DND-41 (cell line): Measurements from ENCODE around the gene COX6B2.

Experiments used
- ATAC-seq: fragments of 200-7000 bp; cut with Tn5 transposase; 3 replicates; pipeline ENCODE4 v1.9.1; 2021; ENCODE audit warnings: low read depth; ENCODE audit not compliant: insufficient read depth
- DNase-seq: peaks from one replicate; pipeline ENCODE4 v3.0.0-alpha.2; 2020
- H2AFZ ChIP-seq: 2 replicates; pipeline ENCODE4 v1.6.0; 2012; ENCODE audit warnings: low read depth, low read length
- H3K27ac ChIP-seq: 2 replicates; pipeline ENCODE4 v1.5.1; 2012; ENCODE audit warnings: low read length, inconsistent platforms
- H3K27me3 ChIP-seq: fragments of 200-600 bp; sonication (generic); 2 replicates; pipeline ENCODE4 v1.6.0; 2012; ENCODE audit warnings: low read length, mild to moderate bottlenecking, inconsistent platforms; ENCODE audit not compliant: insufficient read depth, poor library complexity
- H3K36me3 ChIP-seq: 2 replicates; pipeline ENCODE4 v1.5.1; 2012; ENCODE audit warnings: low read length, inconsistent platforms; ENCODE audit not compliant: insufficient read depth
- H3K4me1 ChIP-seq: 2 replicates; pipeline ENCODE4 v1.5.1; 2012; ENCODE audit warnings: mild to moderate bottlenecking, low read length; ENCODE audit not compliant: insufficient read depth
- H3K4me2 ChIP-seq: 2 replicates; pipeline ENCODE4 v1.6.0; 2012; ENCODE audit warnings: mild to moderate bottlenecking, moderate library complexity, low read length, inconsistent platforms; ENCODE audit not compliant: insufficient read depth
- H3K4me3 ChIP-seq, 2 experiments: fragments of 200-600 bp in 1 of 2; shearing (Covaris generic) in 1 of 2; 2 replicates each; pipeline ENCODE4 v1.5.1; 2012 to 2016; ENCODE audit warnings: inconsistent platforms in 2 of 2, low read length in 2 of 2, mild to moderate bottlenecking in 2 of 2, low read depth in 1 of 2, moderate library complexity in 1 of 2
- H3K79me2 ChIP-seq: 2 replicates; pipeline ENCODE4 v1.6.0; 2012; ENCODE audit warnings: low read length, inconsistent platforms; ENCODE audit not compliant: insufficient read depth
- H3K9ac ChIP-seq: 2 replicates; pipeline ENCODE4 v1.6.0; 2012; ENCODE audit warnings: low read depth, mild to moderate bottlenecking, inconsistent platforms, low read length, moderate library complexity
- H3K9me3 ChIP-seq: 2 replicates; pipeline ENCODE4 v1.5.1; 2012; ENCODE audit warnings: low read length, moderate library complexity, mild to moderate bottlenecking, inconsistent platforms; ENCODE audit not compliant: insufficient read depth, severe bottlenecking
- H4K20me1 ChIP-seq: 2 replicates; pipeline ENCODE4 v1.6.0; 2012; ENCODE audit warnings: low read length; ENCODE audit not compliant: insufficient read depth
- EZH2 ChIP-seq: IDR thresholded peaks from 3 replicates; pipeline ENCODE4 v1.6.1; 2012; ENCODE audit warnings: borderline replicate concordance, low read depth, mild to moderate bottlenecking, moderate library complexity, low read length, inconsistent platforms; ENCODE audit not compliant: severe bottlenecking
- TF ChIP-seq, protein P1 (sequence below): IDR thresholded peaks from 2 replicates; pipeline ENCODE4 v1.5.1; 2012; ENCODE audit warnings: borderline replicate concordance, low read length, moderate library complexity, mild to moderate bottlenecking; ENCODE audit not compliant: poor library complexity, severe bottlenecking; ENCODE audit errors: extremely low read depth

The COX6B2 gene

DNA sequence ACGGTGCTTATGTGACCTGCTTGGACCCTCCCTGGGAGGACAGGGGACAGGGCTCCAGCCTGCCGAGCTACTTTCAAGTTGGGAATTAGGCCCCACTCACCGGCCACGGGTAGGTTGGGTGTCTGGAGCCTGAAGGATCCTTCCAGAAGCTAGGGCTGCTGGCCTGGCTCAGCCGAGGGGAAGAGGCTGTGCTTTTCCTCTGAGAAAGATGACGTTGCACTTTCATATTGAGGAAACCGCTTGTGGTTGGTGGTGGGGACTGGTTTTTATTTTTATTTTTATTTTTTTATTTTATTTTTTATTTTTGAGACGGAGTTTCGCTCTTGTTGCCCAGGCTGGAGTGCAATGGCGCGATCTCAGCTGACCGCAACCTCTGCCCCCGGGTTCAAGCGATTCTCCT lies 29.3 kb downstream of the COX6B2 start, which contains the start of gene TMEM150B:
Gene TMEM150B (minus strand): TSS at position 170 of the 400 bp plus-strand sequence. CDS start 4,305 bp downstream, outside the sequence.
- TF ChIP-seq, protein P1, sequence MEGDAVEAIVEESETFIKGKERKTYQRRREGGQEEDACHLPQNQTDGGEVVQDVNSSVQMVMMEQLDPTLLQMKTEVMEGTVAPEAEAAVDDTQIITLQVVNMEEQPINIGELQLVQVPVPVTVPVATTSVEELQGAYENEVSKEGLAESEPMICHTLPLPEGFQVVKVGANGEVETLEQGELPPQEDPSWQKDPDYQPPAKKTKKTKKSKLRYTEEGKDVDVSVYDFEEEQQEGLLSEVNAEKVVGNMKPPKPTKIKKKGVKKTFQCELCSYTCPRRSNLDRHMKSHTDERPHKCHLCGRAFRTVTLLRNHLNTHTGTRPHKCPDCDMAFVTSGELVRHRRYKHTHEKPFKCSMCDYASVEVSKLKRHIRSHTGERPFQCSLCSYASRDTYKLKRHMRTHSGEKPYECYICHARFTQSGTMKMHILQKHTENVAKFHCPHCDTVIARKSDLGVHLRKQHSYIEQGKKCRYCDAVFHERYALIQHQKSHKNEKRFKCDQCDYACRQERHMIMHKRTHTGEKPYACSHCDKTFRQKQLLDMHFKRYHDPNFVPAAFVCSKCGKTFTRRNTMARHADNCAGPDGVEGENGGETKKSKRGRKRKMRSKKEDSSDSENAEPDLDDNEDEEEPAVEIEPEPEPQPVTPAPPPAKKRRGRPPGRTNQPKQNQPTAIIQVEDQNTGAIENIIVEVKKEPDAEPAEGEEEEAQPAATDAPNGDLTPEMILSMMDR: no peak
- no peak for TF ChIP-seq EZH2

DNA sequence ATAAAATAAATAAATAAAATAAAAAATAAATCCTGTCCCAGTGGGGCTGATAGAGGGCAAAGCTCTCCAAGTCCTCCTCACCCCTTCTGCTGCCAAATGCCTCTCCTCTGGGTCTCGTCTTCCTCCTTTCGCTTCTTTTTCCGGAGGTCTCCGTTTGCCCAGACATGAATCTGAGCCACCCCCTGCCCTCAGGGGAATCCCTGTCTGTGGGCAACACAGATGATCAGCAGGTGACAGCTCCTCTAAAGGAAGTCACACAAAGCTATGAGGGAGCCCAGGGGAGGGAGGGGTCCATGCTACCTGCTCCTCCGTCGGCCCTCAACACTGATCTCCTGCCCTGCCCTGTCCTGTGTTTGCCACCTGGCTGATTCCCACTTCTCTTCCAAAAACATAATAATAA lies 29.9 kb downstream of the COX6B2 start:
- Histone ChIP-seq H3K9ac (no peak overlapping the region), H3K4me2 (no peak overlapping the region), H3K27me3 (no peaks in the 10 kb centered on the region), H3K9me3 (no peaks in the 10 kb centered on the region), H3K79me2 (no peaks in the 10 kb centered on the region), H2AFZ (no peak overlapping the region), H4K20me1 (no peaks in the 10 kb centered on the region), H3K27ac (no peak overlapping the region), H3K4me3 (no peak overlapping the region), H3K36me3 (no peaks in the 10 kb centered on the region), H3K4me1 (no peaks in the 10 kb centered on the region)
- DNase-seq (no peak), ATAC-seq (no peak)
- TF ChIP-seq, protein P1: no peak
- no peak for TF ChIP-seq EZH2

More for the DNA sequence above, 29.3 kb downstream of the COX6B2 start, which contains the start of gene TMEM150B:
- H3K36me3 ChIP-seq: no peaks in the 10 kb centered on the region
- H3K4me2 ChIP-seq: no peak within 1 kb of the TSS
- no peak within 1 kb of the TSS for H3K4me3 ChIP-seq
- H3K4me1 ChIP-seq: no peaks in the 10 kb centered on the region
- no peaks in the 10 kb centered on the region for H3K79me2 ChIP-seq
- ATAC-seq (no peak), DNase-seq (no peak)
- no peaks in the 10 kb centered on the region for H4K20me1 ChIP-seq
- no peak within 1 kb of the TSS for H3K9ac ChIP-seq
- no peaks in the 10 kb centered on the region for H3K27me3 ChIP-seq
- H3K27ac ChIP-seq: no peak within 1 kb of the TSS
- no peaks in the 10 kb centered on the region for H3K9me3 ChIP-seq
- no peak within 1 kb of the TSS for H2AFZ ChIP-seq

DNA sequence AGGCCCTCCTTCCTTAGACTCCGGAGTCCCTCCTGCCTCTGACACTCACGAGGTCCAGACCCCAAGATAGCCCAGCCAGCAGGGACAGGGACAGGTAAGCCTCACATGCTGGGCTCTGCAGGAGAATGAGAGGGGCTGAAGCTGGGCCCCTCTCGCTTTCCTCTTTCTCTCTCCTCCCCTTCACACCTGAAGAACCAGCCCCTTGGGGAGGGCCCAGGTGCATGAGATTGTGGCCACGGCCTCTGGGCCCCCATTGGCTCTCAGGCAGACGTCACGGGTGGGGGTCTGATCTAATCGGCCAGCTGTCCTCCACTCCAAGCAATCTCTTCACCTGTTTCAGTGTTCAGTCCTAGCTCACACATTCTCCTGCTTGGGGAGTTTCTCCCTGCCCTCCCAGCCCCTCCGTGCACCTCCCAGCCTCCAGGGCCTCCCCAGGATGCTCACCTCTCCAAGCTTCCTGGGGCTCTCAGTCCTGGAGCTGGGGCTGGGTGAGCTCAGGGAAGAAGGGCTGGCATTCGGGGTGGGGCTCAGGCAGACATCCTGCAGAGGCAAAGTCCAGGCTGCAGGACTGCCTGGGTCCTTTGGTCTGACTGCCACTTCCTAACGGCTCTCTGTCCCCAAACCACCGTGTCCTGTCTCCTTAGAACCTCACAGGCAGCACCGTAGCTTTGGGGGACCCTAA lies 32.2 kb downstream of the COX6B2 start:
- Histone ChIP-seq H3K27ac (no peak overlapping the region), H3K79me2 (no peaks in the 10 kb centered on the region), H4K20me1 (no peaks in the 10 kb centered on the region), H3K9ac (no peak overlapping the region), H3K4me3 (no peak overlapping the region), H3K4me1 (no peaks in the 10 kb centered on the region), H3K4me2 (no peak overlapping the region), H2AFZ (no peak overlapping the region; the same call in 1 of the 2 replicates), H3K9me3 (no peaks in the 10 kb centered on the region), H3K27me3 (no peaks in the 10 kb centered on the region), H3K36me3 (no peaks in the 10 kb centered on the region)
- no peak for TF ChIP-seq EZH2
- DNase-seq: no peak
- no peak for ATAC-seq

DNA sequence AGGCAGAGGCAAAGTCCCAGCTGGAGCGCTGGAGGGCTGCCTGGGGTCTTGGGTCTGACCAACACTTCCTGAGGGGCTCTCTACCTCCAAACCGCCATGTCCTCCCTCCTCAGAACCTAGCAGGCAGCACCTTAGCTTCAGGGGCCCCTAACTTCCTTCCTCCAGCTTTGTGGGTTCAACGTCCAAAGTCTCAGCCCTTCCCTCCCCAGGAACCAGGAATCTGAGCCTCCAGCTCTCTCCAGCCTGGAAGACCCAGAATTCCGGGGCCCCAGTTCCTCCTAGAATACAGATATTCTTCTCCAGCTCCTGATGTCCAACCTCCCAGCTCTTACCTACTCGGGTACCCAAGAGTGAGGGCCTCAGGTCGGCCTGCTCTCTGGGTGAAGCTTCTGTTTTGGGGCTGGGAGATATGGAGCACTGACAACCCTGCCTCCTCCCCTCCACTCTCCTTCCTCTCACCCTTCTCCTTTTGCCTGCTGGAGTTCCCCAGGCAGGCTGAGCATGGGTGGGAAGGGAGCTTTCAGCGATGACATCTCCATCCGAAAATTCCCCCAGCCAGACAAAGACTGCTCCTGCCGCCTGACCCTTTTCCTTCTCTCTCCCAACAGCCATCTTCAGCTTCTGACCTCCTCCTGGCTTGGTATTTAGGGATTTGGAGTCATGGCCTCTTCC lies 32.9 kb downstream of the COX6B2 start:
- TF ChIP-seq, protein P1: no peak
- no peak for TF ChIP-seq EZH2
- H3K4me1 ChIP-seq: no peaks in the 10 kb centered on the region
- no peak overlapping the region for H2AFZ ChIP-seq
- H4K20me1 ChIP-seq: no peaks in the 10 kb centered on the region
- no peaks in the 10 kb centered on the region for H3K36me3 ChIP-seq
- DNase-seq (no peak), ATAC-seq (no peak)
- H3K4me3 ChIP-seq: no peak overlapping the region
- no peaks in the 10 kb centered on the region for H3K27me3 ChIP-seq
- H3K4me2 ChIP-seq: no peak overlapping the region
- no peaks in the 10 kb centered on the region for H3K79me2 ChIP-seq
- H3K9me3 ChIP-seq: no peaks in the 10 kb centered on the region
- no peak overlapping the region for H3K9ac ChIP-seq
- H3K27ac ChIP-seq: no peak overlapping the region
